Astrocyte of the cerebellum (primary cell): ENCODE results near the gene ANXA3.

Source experiments
- DNase-seq: peaks from one replicate; pipeline ENCODE4 v3.0.0-alpha.2; 2011; ENCODE audit warnings: low read depth
- H3K4me3 ChIP-seq: 2 replicates; pipeline ENCODE4 v1.5.1; 2011; ENCODE audit warnings: mild to moderate bottlenecking, low read depth, low read length, moderate library complexity
- in situ Hi-C: cut with HindIII; loops from 2 replicates; pipeline ENCODE4 v1.10.0; 2017; ENCODE audit warnings: low sequenced_read_pairs
- TF ChIP-seq, protein P1 (sequence below): IDR thresholded peaks from 2 replicates; pipeline ENCODE4 v1.5.1; 2012; ENCODE audit warnings: low read length, low read depth, moderate library complexity, mild to moderate bottlenecking; ENCODE audit errors: missing control alignments

ANXA3 gene

GRCh38 chr4:78599147-78599546 lies 47.6 kb downstream of the ANXA3 start:
- TF ChIP-seq, protein P1, sequence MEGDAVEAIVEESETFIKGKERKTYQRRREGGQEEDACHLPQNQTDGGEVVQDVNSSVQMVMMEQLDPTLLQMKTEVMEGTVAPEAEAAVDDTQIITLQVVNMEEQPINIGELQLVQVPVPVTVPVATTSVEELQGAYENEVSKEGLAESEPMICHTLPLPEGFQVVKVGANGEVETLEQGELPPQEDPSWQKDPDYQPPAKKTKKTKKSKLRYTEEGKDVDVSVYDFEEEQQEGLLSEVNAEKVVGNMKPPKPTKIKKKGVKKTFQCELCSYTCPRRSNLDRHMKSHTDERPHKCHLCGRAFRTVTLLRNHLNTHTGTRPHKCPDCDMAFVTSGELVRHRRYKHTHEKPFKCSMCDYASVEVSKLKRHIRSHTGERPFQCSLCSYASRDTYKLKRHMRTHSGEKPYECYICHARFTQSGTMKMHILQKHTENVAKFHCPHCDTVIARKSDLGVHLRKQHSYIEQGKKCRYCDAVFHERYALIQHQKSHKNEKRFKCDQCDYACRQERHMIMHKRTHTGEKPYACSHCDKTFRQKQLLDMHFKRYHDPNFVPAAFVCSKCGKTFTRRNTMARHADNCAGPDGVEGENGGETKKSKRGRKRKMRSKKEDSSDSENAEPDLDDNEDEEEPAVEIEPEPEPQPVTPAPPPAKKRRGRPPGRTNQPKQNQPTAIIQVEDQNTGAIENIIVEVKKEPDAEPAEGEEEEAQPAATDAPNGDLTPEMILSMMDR, result no peak
- no peak for DNase-seq
- H3K4me3 ChIP-seq, result no peak overlapping the region
- in situ Hi-C loops, result no loop called here

- H3K4me3 ChIP-seq, result no peak overlapping the region
- in situ Hi-C loops, result no loop called here
- TF ChIP-seq, protein P1, result no peak
- DNase-seq, result no peak
Observed at GRCh38 chr4:78599931-78600375, 48.4 kb downstream of the ANXA3 start.

- TF ChIP-seq, protein P1, result no peak
- no peak overlapping the region for H3K4me3 ChIP-seq
- no peak for DNase-seq
- in situ Hi-C loops, result no loop called here
Observed at GRCh38 chr4:78601013-78601412, 49.4 kb downstream of the ANXA3 start.

- H3K4me3 ChIP-seq, result no peak overlapping the region
- TF ChIP-seq, protein P1, result no peak
- in situ Hi-C loops, result no loop called here
- no peak for DNase-seq
Observed at GRCh38 chr4:78602334-78602733, 50.8 kb downstream of the ANXA3 start.

DNA sequence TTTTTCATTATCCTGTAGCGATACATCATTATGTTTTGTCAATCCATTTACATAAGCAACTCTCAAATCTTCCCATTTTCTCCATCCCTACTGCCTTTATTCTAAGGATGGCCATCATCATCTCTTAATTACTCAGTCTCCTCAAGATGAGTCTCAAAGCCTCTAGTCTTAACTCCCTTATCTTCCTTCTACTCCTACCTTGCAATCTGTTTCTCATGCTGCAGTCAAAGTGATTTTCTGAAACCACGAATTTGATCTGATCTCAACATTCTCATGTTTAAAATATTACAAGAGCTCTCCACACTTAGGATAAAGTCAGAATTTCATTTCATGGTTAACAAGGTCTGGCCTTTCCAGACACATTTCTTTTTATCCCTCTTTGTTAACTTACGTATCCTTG lies 51.8 kb downstream of the ANXA3 start:
- in situ Hi-C loops, result no loop called here
- DNase-seq, result no peak
- H3K4me3 ChIP-seq, result no peak overlapping the region
- TF ChIP-seq, protein P1, result no peak

DNA sequence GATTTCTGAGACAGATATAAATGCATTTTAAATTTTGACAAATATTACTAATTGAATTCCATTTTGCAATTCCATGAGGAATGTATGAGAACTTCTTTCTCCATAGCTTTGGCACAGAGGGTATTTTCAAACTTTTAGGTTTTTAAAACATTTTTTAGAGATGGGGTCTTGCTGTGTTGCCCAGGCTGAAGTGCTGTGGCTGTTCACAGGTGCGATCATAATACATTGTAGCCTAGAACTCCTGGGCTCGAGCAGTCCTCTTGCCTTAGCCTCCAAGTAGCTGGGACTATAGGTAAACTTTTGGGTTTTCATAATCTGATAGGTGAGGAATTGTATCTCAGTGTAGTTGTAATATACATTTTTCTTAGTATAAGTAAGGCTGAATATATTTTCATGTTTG lies 53.4 kb downstream of the ANXA3 start:
- TF ChIP-seq, protein P1, result no peak
- H3K4me3 ChIP-seq, result no peak overlapping the region
- in situ Hi-C loops, result no loop called here
- DNase-seq, result no peak

- in situ Hi-C loops, result no loop called here
- DNase-seq, result no peak
- no peak overlapping the region for H3K4me3 ChIP-seq
- TF ChIP-seq, protein P1, result no peak
Observed at GRCh38 chr4:78606035-78606434, 54.5 kb downstream of the ANXA3 start.
